Ovary (tissue), 9 donors: Measurements from ENCODE around the gene IER5. TPM values are rescaled to one million over a fixed set of nuclear protein-coding genes. Genes with fewer than 3 reads are reported as not detected.

Experiments
- DNase-seq, 5 donors: peaks; one replicate each; pipeline ENCODE4 v3.0.0-alpha.2; 2019 to 2020
- H3K27ac ChIP-seq, 2 donors: fragments of 200-600 bp; one replicate each; pipeline versions ENCODE4 v1.5.1 to v1.8.0; 2019 to 2022
- H3K27me3 ChIP-seq: fragments of 200-600 bp; one replicate; pipeline ENCODE4 v1.8.0; 2022
- H3K36me3 ChIP-seq: fragments of 200-600 bp; sonication (generic); one replicate; pipeline ENCODE4 v1.5.1; 2019
- H3K4me1 ChIP-seq: one replicate; pipeline ENCODE4 v1.8.1; 2013; ENCODE audit warnings: mild to moderate bottlenecking, moderate library complexity; ENCODE audit not compliant: insufficient read depth
- H3K4me3 ChIP-seq: fragments of 200-600 bp; sonication (generic); one replicate; pipeline ENCODE4 v1.5.1; 2017
- H3K9me3 ChIP-seq, 2 donors: fragments of 200-600 bp in 1 of 2; sonication (generic) in 1 of 2; one replicate each; pipeline versions ENCODE4 v1.5.1 to v1.8.1; 2013 to 2019; ENCODE audit warnings: mild to moderate bottlenecking in 1 of 2, moderate library complexity in 1 of 2
- CTCF ChIP-seq, 3 donors: fragments of 450-650 bp in 2 of 3; fragments of 200-600 bp in 1 of 3; IDR thresholded peaks; one replicate each; pipeline versions ENCODE4 v1.5.1 to v1.8.0; 2016 to 2022; ENCODE audit warnings: antibody characterized with exemption in 3 of 3, mild to moderate bottlenecking in 1 of 3
- EP300 ChIP-seq: sonication (generic); formaldehyde crosslinking; IDR thresholded peaks from one replicate; pipeline ENCODE4 v1.6.1; 2017; ENCODE audit warnings: antibody characterized with exemption
- POLR2A ChIP-seq: fragments of 450-650 bp; IDR thresholded peaks from one replicate; pipeline ENCODE4 v1.6.1; 2017; ENCODE audit warnings: antibody characterized with exemption, mild to moderate bottlenecking, moderate library complexity
- WGBS, 3 donors: extraction: QIAGEN DNeasy Blood & Tissue Kit in 1 of 3; methylation state at CpG; one replicate each; pipeline versions ENCODE4 v1.1.5 to v1.1.7; 2013 to 2017; 5-methylcytosine and 5-hydroxymethylcytosine counted together
- intact Hi-C, 4 donors: fragments of 100-400 bp; cut with DNase I; formaldehyde crosslinking; loops; one replicate each; pipeline versions ENCODE4 v1.11.0 to v1.15.1; 2022 to 2023
- polyA plus RNA-seq, 2 donors: library from polyadenylated mRNA; stranded (reverse); fragments of 200-250 nt in 1 of 2; fragments of 350-450 nt in 1 of 2; fragmentation: Illumina TruSeq in 1 of 2; extraction: RNeasy Lipid Tissue Mini Kit (QIAGEN cat#74804) in 1 of 2; gene quantifications; one replicate each; pipeline ENCODE4 v1.2.3, GENCODE V29; 2013 to 2014
- total RNA-seq, 7 donors: library from RNA; depleted of rRNA in 2 of 7; stranded (reverse); fragments of >200 nt in 2 of 7; fragmentation: NEBNext Ultra II Directional in 3 of 7; extraction: Animal tissue kit (Norgen Biotek cat#: 25700) in 3 of 7; gene quantifications; one replicate each; pipeline versions ENCODE4 v1.1.0 to v1.2.4, GENCODE V29; 2016 to 2023
- donor health status: DM: no; HTN: no; CAD: no; lungs with moderate emphysema.
- donor health status: DM: no; HTN: no; CAD: no.
- donor health status: Bipolar disorder and iron deficiency.
- donor health status: DM: yes; HTN: yes; CAD: no.
- donor health status: DM: no; HTN: no; CAD: no.
- donor health status: DM: yes; HTN: yes; CAD: no.

Gene IER5
- total and polyA plus RNA-seq, 9 donors = 2.5 to 43.4 (median 5.7) TPM

GRCh38 chr1:181126289-181126688 is 37.8 kb downstream of the IER5 start:
- WGBS, 3 donors = 71 to 85% (median 73%) methylated on average over 4 of the region's 4 CpGs
- no peak overlapping the region for H3K27ac ChIP-seq
- H3K27me3 ChIP-seq = no peaks in the 10 kb centered on the region
- no peaks in the 10 kb centered on the region for H3K4me1 ChIP-seq
- no peaks in the 10 kb centered on the region for H3K36me3 ChIP-seq
- no peaks in the 10 kb centered on the region for H3K9me3 ChIP-seq
- TF ChIP-seq POLR2A = no peak
- no peak for TF ChIP-seq CTCF (IDR thresholded peaks at IDR 0.05)
- TF ChIP-seq EP300 = no peak
- intact Hi-C loops = no loop called here
- no peak for DNase-seq
- no peak overlapping the region for H3K4me3 ChIP-seq

GRCh38 chr1:181126871-181127587 is 38.5 kb downstream of the IER5 start:
- 62 to 69% (median 62%) methylated on average over 10 of the region's 10 CpGs for WGBS, 3 donors
- intact Hi-C loops = no loop called here
- H3K27ac ChIP-seq = no peak overlapping the region

GRCh38 chr1:181127898-181128453 is 39.5 kb downstream of the IER5 start:
- intact Hi-C loops = no loop called here
- Histone ChIP-seq H3K4me3 (no peak overlapping the region), H3K27me3 (no peaks in the 10 kb centered on the region), H3K27ac (no peak overlapping the region), H3K4me1 (no peaks in the 10 kb centered on the region), H3K36me3 (no peaks in the 10 kb centered on the region), H3K9me3 (no peaks in the 10 kb centered on the region)
- DNase-seq = no peak
- WGBS, 3 donors = 93 to 95% (median 94%) methylated on average over 5 of the region's 5 CpGs
- no peak for TF ChIP-seq CTCF (IDR thresholded peaks at IDR 0.05)
- TF ChIP-seq EP300 = no peak

More at GRCh38 chr1:181126871-181127587, 38.5 kb downstream of the IER5 start:
- Histone ChIP-seq H3K36me3 (no peaks in the 10 kb centered on the region), H3K4me3 (no peak overlapping the region), H3K27me3 (no peaks in the 10 kb centered on the region), H3K4me1 (no peaks in the 10 kb centered on the region), H3K9me3 (no peaks in the 10 kb centered on the region)
- TF ChIP-seq POLR2A = no peak
- TF ChIP-seq EP300 = no peak
- no peak for TF ChIP-seq CTCF (IDR thresholded peaks at IDR 0.05)
- DNase-seq = no peak

- 66 to 73% (median 69%) methylated on average over 19 of the region's 19 CpGs for WGBS, 3 donors
- intact Hi-C loops = no loop called here
- TF ChIP-seq EP300 = no peak
- no peak for TF ChIP-seq POLR2A
These were observed 40.3 kb downstream of the IER5 start for GRCh38 chr1:181128592-181129497.

More at GRCh38 chr1:181128592-181129497, 40.3 kb downstream of the IER5 start:
- no peaks in the 10 kb centered on the region for H3K4me1 ChIP-seq
- no peak overlapping the region for H3K4me3 ChIP-seq
- no peak overlapping the region for H3K27ac ChIP-seq
- no peaks in the 10 kb centered on the region for H3K27me3 ChIP-seq
- no peaks in the 10 kb centered on the region for H3K9me3 ChIP-seq
- DNase-seq = no peak
- H3K36me3 ChIP-seq = no peaks in the 10 kb centered on the region
